Stimulated activated CD8-positive, alpha-beta memory T cell treated with anti-CD3 and anti-CD28 coated beads, Interleukin-7, amount 100 ng/mL, for 48 hours (primary cell): Measurements from ENCODE around the gene PAK3.

ENCODE experiments used
- DNase-seq, 2 donors: peaks; one replicate each; pipeline ENCODE4 v3.0.0-alpha.2; 2020; ENCODE audit warnings: low read depth in 1 of 2; ENCODE audit errors: extremely low read depth in 1 of 2

Gene PAK3

GRCh38 chrX:111259559-111259958 is 163.6 kb downstream of the PAK3 start:
- no peak for DNase-seq

GRCh38 chrX:111260451-111260850 is 164.5 kb downstream of the PAK3 start:
- no peak for DNase-seq

- no peak for DNase-seq
Observed at GRCh38 chrX:111262086-111262485, 166.1 kb downstream of the PAK3 start.

- DNase-seq, result no peak
Observed at GRCh38 chrX:111264385-111264784, 168.4 kb downstream of the PAK3 start.

GRCh38 chrX:111265486-111265885 is 169.5 kb downstream of the PAK3 start:
- DNase-seq, result no peak

GRCh38 chrX:111268506-111268905 is 172.5 kb downstream of the PAK3 start:
- no peak for DNase-seq

GRCh38 chrX:111270339-111270738 is 174.3 kb downstream of the PAK3 start, which contains the start of gene CAPN6:
CAPN6 (minus strand) TSS chrX:111270483; CDS start chrX:111263936, 6,547 bp downstream.
- DNase-seq, result no peak
